ENCODE data around the gene OR4M1.

- TF ChIP-seq CTCF (optimal IDR thresholded peaks at IDR 0.05 in 1 of 3, IDR thresholded peaks at IDR 0.05 in 1 of 3, conservative IDR thresholded peaks at IDR 0.05 in 1 of 3; ENCODE audit: extremely low read depth in 1 of 3, insufficient read depth in 2 of 3, low read length in 3 of 3) (no peak), EZH2 (IDR thresholded peaks at IDR 0.05; ENCODE audit: low read length) (no peak)
Measured at GRCh38 chr14:19754172-19754571, 19.1 kb upstream of the OR4M1 start.
